Prostate gland (tissue), 2 donors: Measurements from ENCODE around the gene MRPL3.

Source experiments
- POLR2A ChIP-seq: fragments of 450-650 bp; IDR thresholded peaks from one replicate; pipeline ENCODE4 v1.6.1; 2016; ENCODE audit warnings: antibody characterized with exemption, mild to moderate bottlenecking
- TF ChIP-seq, protein P1 (sequence below), 4 experiments: fragments of 200-600 bp in 2 of 4; fragments of 450-650 bp in 2 of 4; sonication (generic) in 2 of 4; IDR thresholded peaks; 1 replicate in 3 of 4; 2 replicates in 1 of 4; pipeline ENCODE4 v1.5.1; 2016 to 2019; ENCODE audit warnings: antibody characterized with exemption in 4 of 4, mild to moderate bottlenecking in 2 of 4, moderate library complexity in 2 of 4

DNA sequence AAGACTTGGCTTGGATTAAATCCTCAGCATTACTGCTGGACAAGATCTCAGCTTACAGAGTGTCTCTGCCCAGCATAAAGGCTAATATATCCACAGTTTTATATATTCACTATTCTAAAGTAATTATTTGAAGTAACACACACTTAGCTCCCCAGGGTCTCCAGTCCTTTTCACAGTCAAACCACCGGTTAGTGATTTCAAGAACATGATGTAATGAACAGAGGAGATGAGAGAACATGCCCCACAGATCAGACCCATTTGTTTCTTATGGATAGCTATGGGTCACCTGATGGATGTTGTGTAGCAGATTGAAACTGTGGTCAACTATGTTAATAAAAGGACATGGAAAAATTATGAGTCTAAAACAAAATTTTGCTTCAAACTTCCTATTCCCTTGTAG, 44.8 kb upstream of the MRPL3 start:
- TF ChIP-seq, protein P1, sequence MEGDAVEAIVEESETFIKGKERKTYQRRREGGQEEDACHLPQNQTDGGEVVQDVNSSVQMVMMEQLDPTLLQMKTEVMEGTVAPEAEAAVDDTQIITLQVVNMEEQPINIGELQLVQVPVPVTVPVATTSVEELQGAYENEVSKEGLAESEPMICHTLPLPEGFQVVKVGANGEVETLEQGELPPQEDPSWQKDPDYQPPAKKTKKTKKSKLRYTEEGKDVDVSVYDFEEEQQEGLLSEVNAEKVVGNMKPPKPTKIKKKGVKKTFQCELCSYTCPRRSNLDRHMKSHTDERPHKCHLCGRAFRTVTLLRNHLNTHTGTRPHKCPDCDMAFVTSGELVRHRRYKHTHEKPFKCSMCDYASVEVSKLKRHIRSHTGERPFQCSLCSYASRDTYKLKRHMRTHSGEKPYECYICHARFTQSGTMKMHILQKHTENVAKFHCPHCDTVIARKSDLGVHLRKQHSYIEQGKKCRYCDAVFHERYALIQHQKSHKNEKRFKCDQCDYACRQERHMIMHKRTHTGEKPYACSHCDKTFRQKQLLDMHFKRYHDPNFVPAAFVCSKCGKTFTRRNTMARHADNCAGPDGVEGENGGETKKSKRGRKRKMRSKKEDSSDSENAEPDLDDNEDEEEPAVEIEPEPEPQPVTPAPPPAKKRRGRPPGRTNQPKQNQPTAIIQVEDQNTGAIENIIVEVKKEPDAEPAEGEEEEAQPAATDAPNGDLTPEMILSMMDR (IDR thresholded peaks at IDR 0.05) = no peak
- no peak for TF ChIP-seq POLR2A
